ENCODE results near the gene TEX29. TPM values are rescaled to one million over a fixed set of nuclear protein-coding genes. Genes with fewer than 3 reads are reported as not detected.

Gene TEX29
- total RNA-seq, 1 experiment from 2014 or later = 0.33 TPM

DNA sequence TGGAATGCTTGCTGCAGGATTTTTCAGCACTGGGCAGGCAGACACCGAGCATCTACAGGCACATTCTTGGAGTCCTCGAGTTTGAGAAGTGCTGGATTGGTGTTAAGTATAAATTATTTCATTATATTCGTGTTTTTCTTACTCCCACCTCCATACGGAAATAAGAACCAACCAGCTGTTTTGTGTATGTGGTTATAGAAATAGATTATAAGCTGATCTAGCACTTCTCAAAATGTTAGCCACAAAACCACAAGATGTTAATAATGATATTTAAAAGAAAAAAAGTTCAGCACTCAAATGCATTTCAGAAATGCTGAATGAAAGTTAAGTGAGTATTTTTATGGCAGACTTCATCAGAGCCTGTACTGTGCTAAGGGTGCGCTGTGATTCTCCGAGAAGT, 24.0 kb upstream of the TEX29 start:
- no peak overlapping the region for H3K4ac ChIP-seq (ENCODE audit: low read depth, low read length)
- H3K23ac ChIP-seq (ENCODE audit: insufficient read length, low read depth, low read length) = no peak overlapping the region
- Mint-ChIP-seq H3K4me3 (no peak overlapping the region), H3K4me1 (no peaks in the 10 kb centered on the region), H3K27me3 (ENCODE audit: low read depth) (no peaks in the 10 kb centered on the region), H3K36me3 (ENCODE audit: insufficient read depth in 1 of 3, low read depth in 3 of 3) (peaks cover 7 to 33% (median 22%) of the 10 kb centered on the region in 3 experiments; a peak in 6 of 7 replicates), H3K27ac (no peak overlapping the region), H3K9me3 (no peaks in the 10 kb centered on the region)
- H3K27ac ChIP-seq (ENCODE audit: insufficient read length, low read depth, low read length) = no peak overlapping the region
- no peak overlapping the region for H3K56ac ChIP-seq (ENCODE audit: insufficient read length, low read depth, low read length)
- no peaks in the 10 kb centered on the region for H3K79me2 ChIP-seq (ENCODE audit: insufficient read depth, low read length)
- H4K91ac ChIP-seq (ENCODE audit: insufficient read length, low read depth, low read length) = no peak overlapping the region
- no peak overlapping the region for H2BK20ac ChIP-seq (ENCODE audit: low read depth, low read length, poor library complexity, severe bottlenecking)
- no peak overlapping the region for H2BK120ac ChIP-seq (ENCODE audit: low read depth, low read length, poor library complexity, severe bottlenecking)
- no peaks in the 10 kb centered on the region for H3K4me1 ChIP-seq (ENCODE audit: insufficient read depth, low read length)
- H4K8ac ChIP-seq (replicated peaks; ENCODE audit: insufficient read length, low read depth, low read length) = no peak overlapping the region
- H2BK15ac ChIP-seq (ENCODE audit: low read depth, low read length) = no peak overlapping the region
- WGBS (ENCODE audit: extremely low coverage, insufficient read length, low lambda C conversion rate) = no CpG with 5 or more reads among the region's 6 CpGs
- no peak overlapping the region for H2AFZ ChIP-seq (ENCODE audit: low read length)
- H2BK5ac ChIP-seq (ENCODE audit: insufficient read length, low read length) = no peak overlapping the region
- TF ChIP-seq, protein P1, sequence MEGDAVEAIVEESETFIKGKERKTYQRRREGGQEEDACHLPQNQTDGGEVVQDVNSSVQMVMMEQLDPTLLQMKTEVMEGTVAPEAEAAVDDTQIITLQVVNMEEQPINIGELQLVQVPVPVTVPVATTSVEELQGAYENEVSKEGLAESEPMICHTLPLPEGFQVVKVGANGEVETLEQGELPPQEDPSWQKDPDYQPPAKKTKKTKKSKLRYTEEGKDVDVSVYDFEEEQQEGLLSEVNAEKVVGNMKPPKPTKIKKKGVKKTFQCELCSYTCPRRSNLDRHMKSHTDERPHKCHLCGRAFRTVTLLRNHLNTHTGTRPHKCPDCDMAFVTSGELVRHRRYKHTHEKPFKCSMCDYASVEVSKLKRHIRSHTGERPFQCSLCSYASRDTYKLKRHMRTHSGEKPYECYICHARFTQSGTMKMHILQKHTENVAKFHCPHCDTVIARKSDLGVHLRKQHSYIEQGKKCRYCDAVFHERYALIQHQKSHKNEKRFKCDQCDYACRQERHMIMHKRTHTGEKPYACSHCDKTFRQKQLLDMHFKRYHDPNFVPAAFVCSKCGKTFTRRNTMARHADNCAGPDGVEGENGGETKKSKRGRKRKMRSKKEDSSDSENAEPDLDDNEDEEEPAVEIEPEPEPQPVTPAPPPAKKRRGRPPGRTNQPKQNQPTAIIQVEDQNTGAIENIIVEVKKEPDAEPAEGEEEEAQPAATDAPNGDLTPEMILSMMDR (conservative IDR thresholded peaks at IDR 0.05) = no peak
- DNase-seq = no peak
- no peaks in the 10 kb centered on the region for H3K23me2 ChIP-seq (ENCODE audit: insufficient read length, low read depth, low read length, poor library complexity, severe bottlenecking)
- H3K27me3 ChIP-seq (ENCODE audit: insufficient read depth, low read length) = no peaks in the 10 kb centered on the region
- no peak overlapping the region for H3T11ph ChIP-seq (ENCODE audit: low read length)
- no peak overlapping the region for H2AK5ac ChIP-seq (ENCODE audit: insufficient read length, low read length)
- no peaks in the 10 kb centered on the region for H3K9me3 ChIP-seq (ENCODE audit: control insufficient read depth, low read depth, low read length)
- H3K18ac ChIP-seq (ENCODE audit: insufficient read length, low read depth, low read length) = no peak overlapping the region
- H4K20me1 ChIP-seq (ENCODE audit: control insufficient read depth, insufficient read depth, insufficient read length) = no peaks in the 10 kb centered on the region
- H4K5ac ChIP-seq (ENCODE audit: insufficient read length, low read depth, low read length) = no peak overlapping the region
- H3K4me2 ChIP-seq (ENCODE audit: insufficient read depth, insufficient read length, low read length) = no peak overlapping the region
- no peak overlapping the region for H2BK12ac ChIP-seq (ENCODE audit: insufficient read length, low read depth, low read length)
- no peak overlapping the region for H3K9ac ChIP-seq (ENCODE audit: extremely low read depth, insufficient read length, low read length)
- no peak overlapping the region for H3K14ac ChIP-seq (ENCODE audit: insufficient read depth, low read length)
- no peaks in the 10 kb centered on the region for H3K79me1 ChIP-seq (ENCODE audit: insufficient read depth, low read depth, low read length, poor library complexity, severe bottlenecking)
